Left ventricle myocardium inferior (tissue), 1 donor: ENCODE results near the gene ZAP70. TPM values are rescaled to one million over a fixed set of nuclear protein-coding genes. Genes with fewer than 3 reads are reported as not detected.

Experiments used
- DNase-seq: peaks from one replicate; pipeline ENCODE4 v3.0.0-alpha.2; 2020
- H3K27ac ChIP-seq: fragments of 200-600 bp; replicated peaks from 2 replicates; pipeline ENCODE4 v1.8.0; 2021
- H3K27me3 ChIP-seq: fragments of 200-600 bp; 2 replicates; pipeline ENCODE4 v1.8.0; 2021; ENCODE audit warnings: low read depth
- H3K36me3 ChIP-seq: fragments of 200-600 bp; 2 replicates; pipeline ENCODE4 v1.8.0; 2021
- H3K4me1 ChIP-seq: fragments of 200-600 bp; 2 replicates; pipeline ENCODE4 v1.8.0; 2021
- H3K4me3 ChIP-seq: fragments of 200-600 bp; 2 replicates; pipeline ENCODE4 v1.8.0; 2021; ENCODE audit warnings: mild to moderate bottlenecking, moderate library complexity
- H3K9me3 ChIP-seq: fragments of 200-600 bp; replicated peaks from 2 replicates; pipeline ENCODE4 v1.8.0; 2021
- intact Hi-C: fragments of 100-400 bp; cut with micrococcal nuclease; formaldehyde crosslinking; loops from one replicate; pipeline ENCODE4 v1.11.0; 2022
- total RNA-seq: library from RNA; stranded (reverse); fragmentation: NEBNext Ultra II Directional; extraction: Animal tissue kit (Norgen Biotek cat#: 25700); gene quantifications from one replicate; pipeline ENCODE4 v1.2.1, GENCODE V29; 2021
- TF ChIP-seq, protein P1 (sequence below): fragments of 200-600 bp; IDR thresholded peaks from 2 replicates; pipeline ENCODE4 v1.8.0; 2021; ENCODE audit warnings: antibody characterized with exemption, mild to moderate bottlenecking, borderline replicate concordance
- donor health status: DM: no; HTN: yes; CAD: no; lungs with severe emphysema.

Gene ZAP70
- total RNA-seq, 1 donor from 2014 or later = 0.55 TPM

DNA sequence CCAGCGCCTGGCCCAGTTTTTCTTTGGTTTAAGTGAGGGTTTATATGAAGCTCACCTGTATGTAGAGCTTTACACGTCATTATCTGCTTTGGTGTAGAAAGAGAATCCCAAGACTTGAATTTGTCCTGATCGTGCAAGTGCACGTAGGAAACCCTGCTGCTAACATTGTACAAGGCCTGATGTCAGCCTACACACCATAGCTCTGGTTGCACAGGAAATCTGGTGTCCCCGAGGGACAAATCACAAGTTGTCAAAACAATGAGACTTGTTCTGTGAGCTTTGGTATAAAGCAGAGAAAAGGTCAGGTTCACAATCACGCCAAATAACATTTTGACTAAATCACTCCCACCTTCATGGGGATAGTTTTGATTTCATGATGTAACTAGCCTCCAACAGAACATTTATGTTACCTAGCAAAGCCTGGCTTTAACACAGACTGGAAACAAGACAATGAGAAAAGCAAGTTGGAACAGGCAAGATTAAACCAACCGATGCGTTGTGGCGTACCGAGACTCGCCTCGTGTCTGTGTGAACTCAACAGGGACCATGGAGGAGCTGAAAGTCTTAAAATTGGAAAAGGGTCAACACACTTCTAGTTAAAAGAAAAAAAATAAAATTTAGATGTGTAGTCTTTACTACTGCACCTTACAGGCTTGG is 41.4 kb downstream of the ZAP70 start:
- H3K9me3 ChIP-seq = no peaks in the 10 kb centered on the region
- peak overlapping the region; percentile 77 for H3K27ac ChIP-seq
- no peaks in the 10 kb centered on the region for H3K27me3 ChIP-seq
- H3K36me3 ChIP-seq = peaks cover 44% of the 10 kb centered on the region
- TF ChIP-seq, protein P1, sequence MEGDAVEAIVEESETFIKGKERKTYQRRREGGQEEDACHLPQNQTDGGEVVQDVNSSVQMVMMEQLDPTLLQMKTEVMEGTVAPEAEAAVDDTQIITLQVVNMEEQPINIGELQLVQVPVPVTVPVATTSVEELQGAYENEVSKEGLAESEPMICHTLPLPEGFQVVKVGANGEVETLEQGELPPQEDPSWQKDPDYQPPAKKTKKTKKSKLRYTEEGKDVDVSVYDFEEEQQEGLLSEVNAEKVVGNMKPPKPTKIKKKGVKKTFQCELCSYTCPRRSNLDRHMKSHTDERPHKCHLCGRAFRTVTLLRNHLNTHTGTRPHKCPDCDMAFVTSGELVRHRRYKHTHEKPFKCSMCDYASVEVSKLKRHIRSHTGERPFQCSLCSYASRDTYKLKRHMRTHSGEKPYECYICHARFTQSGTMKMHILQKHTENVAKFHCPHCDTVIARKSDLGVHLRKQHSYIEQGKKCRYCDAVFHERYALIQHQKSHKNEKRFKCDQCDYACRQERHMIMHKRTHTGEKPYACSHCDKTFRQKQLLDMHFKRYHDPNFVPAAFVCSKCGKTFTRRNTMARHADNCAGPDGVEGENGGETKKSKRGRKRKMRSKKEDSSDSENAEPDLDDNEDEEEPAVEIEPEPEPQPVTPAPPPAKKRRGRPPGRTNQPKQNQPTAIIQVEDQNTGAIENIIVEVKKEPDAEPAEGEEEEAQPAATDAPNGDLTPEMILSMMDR = no peak
- intact Hi-C loops = no loop called here
- H3K4me3 ChIP-seq = no peak overlapping the region
- H3K4me1 ChIP-seq = peaks cover 56% of the 10 kb centered on the region
- DNase-seq = no peak

DNA sequence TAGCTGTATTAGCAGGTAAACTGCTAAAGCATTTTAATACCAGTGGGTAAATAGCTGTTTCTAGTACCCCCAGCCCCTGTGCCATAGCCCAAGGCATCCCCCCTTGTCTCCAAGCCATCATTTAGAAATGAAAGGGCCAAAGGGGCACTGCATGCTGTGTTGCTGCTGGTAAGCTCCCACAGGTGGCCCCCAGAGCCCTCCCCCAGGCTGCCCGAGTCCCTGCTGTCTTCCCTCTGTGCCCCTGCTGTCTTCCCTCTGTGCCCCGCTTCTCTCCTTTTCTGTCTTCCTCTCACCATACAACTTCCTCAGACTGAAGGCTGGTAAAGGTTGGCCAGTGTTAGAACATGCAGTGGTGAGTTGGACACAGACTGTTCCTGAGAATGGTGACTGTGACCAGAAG is 42.1 kb downstream of the ZAP70 start:
- Histone ChIP-seq H3K36me3 (peaks cover 51% of the 10 kb centered on the region), H3K9me3 (no peaks in the 10 kb centered on the region), H3K27ac (peak overlapping the region; percentile 77), H3K4me1 (peaks cover 63% of the 10 kb centered on the region), H3K4me3 (no peak overlapping the region), H3K27me3 (no peaks in the 10 kb centered on the region)
- DNase-seq = no peak
- TF ChIP-seq, protein P1 = no peak
- intact Hi-C loops = no loop called here

DNA sequence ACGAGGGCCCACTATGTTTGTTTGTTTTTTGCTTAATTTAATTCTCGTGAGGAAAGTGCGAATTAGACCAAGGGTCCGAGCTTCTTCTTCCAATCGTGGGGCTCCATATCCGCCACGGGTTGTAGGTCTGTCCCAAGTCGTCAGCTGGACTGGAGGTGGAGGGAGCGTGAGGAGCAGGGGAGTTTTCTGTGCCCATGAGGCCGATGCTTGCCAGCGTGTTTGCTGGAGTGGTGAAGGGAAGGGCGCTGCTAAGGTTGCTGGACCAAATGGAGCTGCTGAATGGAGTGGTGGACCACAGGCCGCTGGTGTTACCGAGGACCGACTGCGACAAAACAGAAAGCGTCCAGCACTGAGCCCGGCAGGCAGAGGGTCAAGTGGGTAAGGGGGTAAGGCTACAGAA is 43.7 kb downstream of the ZAP70 start:
- Histone ChIP-seq H3K27me3 (no peaks in the 10 kb centered on the region), H3K4me1 (peaks cover 66% of the 10 kb centered on the region), H3K27ac (no peak overlapping the region), H3K4me3 (no peak overlapping the region), H3K36me3 (peaks cover 67% of the 10 kb centered on the region), H3K9me3 (no peaks in the 10 kb centered on the region)
- TF ChIP-seq, protein P1 = no peak
- no peak for DNase-seq
- intact Hi-C loops = no loop called here

DNA sequence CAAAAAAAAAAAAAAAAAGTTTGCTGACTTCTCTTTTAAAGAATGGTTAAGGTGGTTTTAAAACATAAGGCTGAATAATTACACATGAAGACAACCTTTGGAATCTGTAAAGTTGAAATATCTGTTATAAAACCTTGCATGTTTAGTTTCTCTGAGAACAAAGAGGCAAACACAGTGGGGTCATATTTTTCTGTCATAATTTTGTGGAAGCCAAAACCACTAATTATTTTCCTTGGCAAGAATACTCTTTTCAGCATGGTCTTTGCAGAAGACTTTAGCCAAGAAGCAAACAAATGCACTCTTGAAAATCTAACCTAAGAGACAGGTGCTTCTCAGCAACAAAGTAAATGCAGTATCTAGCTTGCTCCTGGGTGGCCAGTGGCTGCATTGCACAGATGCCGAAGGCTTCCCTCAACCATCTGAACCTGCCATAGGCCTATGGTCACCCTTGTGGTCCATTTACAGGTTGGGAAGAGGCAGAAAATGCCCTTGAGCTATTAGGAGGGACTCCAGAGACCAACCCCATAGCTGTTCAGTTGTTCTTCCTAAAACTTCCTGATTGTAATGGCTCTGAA is 44.8 kb downstream of the ZAP70 start:
- TF ChIP-seq, protein P1 = no peak

DNA sequence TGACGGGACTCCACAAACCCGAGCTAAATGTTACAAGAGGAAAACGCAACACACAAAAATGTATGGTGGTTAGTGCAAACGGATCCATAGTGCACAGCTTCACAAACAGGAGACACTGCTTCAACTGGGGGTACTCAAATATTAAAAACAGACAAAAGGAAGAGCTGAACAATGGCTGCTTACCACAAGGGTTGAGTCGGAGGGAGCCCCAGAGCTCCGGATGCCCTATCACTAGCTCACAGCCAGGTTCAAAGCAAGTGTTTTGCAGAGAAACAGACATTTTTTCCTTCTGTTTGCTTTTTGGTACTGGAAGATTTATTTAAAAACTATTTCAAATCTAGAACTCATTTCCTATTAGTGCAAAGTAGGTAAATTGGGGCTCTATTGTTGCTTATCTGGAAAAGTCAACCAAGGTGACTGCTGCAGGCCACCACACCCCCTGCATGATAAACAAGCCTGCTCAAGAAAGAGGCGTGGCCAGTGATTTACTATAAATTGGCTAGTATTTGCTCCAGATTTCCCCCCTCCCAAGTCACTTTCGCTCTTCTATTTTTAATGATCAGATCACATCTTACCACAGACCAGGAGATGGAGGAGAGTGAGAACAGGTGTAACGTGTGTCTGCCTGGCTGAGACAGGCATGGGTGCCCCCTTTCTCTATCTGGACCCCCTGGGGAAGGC is 46.5 kb downstream of the ZAP70 start:
- intact Hi-C loops = no loop called here
- no peak for DNase-seq
- Histone ChIP-seq H3K4me1 (peaks cover 55% of the 10 kb centered on the region), H3K27me3 (no peaks in the 10 kb centered on the region), H3K4me3 (no peak overlapping the region), H3K27ac (peak overlapping the region; percentile 55), H3K9me3 (no peaks in the 10 kb centered on the region), H3K36me3 (peaks cover 86% of the 10 kb centered on the region)
- TF ChIP-seq, protein P1 = no peak

More for the DNA sequence above, 44.8 kb downstream of the ZAP70 start:
- Histone ChIP-seq H3K27ac (peak overlapping the region; percentile 55), H3K9me3 (no peaks in the 10 kb centered on the region), H3K36me3 (peaks cover 74% of the 10 kb centered on the region), H3K4me3 (no peak overlapping the region), H3K27me3 (no peaks in the 10 kb centered on the region), H3K4me1 (peaks cover 58% of the 10 kb centered on the region)
- no peak for DNase-seq
- intact Hi-C loops = no loop called here
